GM23338 (cell line): ENCODE results near the gene FASTK. TPM values are rescaled to one million over a fixed set of nuclear protein-coding genes. Genes with fewer than 3 reads are reported as not detected.

Experiments used
- ATAC-seq: fragments of 200-7000 bp; cut with Tn5 transposase; 3 replicates; pipeline ENCODE4 v1.9.1; 2020
- DNase-seq: peaks from one replicate; pipeline ENCODE4 v3.0.0-alpha.2; 2015; ENCODE audit warnings: low spot score
- H2AFZ ChIP-seq: fragments of 200-600 bp; sonication (generic); 2 replicates; pipeline ENCODE4 v1.8.0; 2016; ENCODE audit warnings: antibody characterized with exemption, mild to moderate bottlenecking, moderate library complexity
- H3F3A ChIP-seq: fragments of 200-600 bp; sonication (generic); replicated peaks from 2 replicates; pipeline ENCODE4 v1.8.0; 2017; ENCODE audit warnings: antibody characterized with exemption, mixed run types, low read depth
- H3K27ac ChIP-seq: fragments of 200-600 bp; sonication (generic); 2 replicates; pipeline ENCODE4 v1.6.1; 2016; ENCODE audit warnings: low read depth
- H3K27me3 ChIP-seq: fragments of 200-600 bp; sonication (generic); 2 replicates; pipeline ENCODE4 v1.8.0; 2016; ENCODE audit warnings: mild to moderate bottlenecking, mixed run types, moderate library complexity; ENCODE audit not compliant: insufficient read depth
- H3K36me3 ChIP-seq: fragments of 200-600 bp; sonication (generic); 2 replicates; pipeline ENCODE4 v1.8.0; 2016; ENCODE audit warnings: mild to moderate bottlenecking; ENCODE audit not compliant: insufficient read depth
- H3K4me1 ChIP-seq: fragments of 200-600 bp; sonication (generic); 2 replicates; pipeline ENCODE4 v1.8.0; 2016; ENCODE audit warnings: mild to moderate bottlenecking, moderate library complexity; ENCODE audit not compliant: insufficient read depth
- H3K4me2 ChIP-seq: fragments of 200-600 bp; sonication (generic); 2 replicates; pipeline ENCODE4 v1.7.1; 2017; ENCODE audit warnings: mixed run types
- H3K4me3 ChIP-seq: fragments of 200-600 bp; sonication (generic); 2 replicates; pipeline ENCODE4 v1.6.1; 2016; ENCODE audit warnings: mixed run types
- H3K79me2 ChIP-seq: fragments of 200-600 bp; sonication (generic); replicated peaks from 2 replicates; pipeline ENCODE4 v1.8.0; 2017; ENCODE audit warnings: mild to moderate bottlenecking; ENCODE audit not compliant: insufficient read depth
- H3K9me2 ChIP-seq: fragments of 200-600 bp; sonication (generic); 2 replicates; pipeline ENCODE4 v1.8.0; 2017; ENCODE audit not compliant: insufficient read depth
- H4K20me1 ChIP-seq: fragments of 200-600 bp; sonication (generic); replicated peaks from 2 replicates; pipeline ENCODE4 v1.8.0; 2017; ENCODE audit warnings: mild to moderate bottlenecking; ENCODE audit not compliant: insufficient read depth
- H3K27ac Mint-ChIP-seq: 2 replicates; pipeline ENCODE4 v1.8.0; 2020; ENCODE audit warnings: inconsistent platforms, mild to moderate bottlenecking, moderate library complexity, mixed read lengths
- H3K27me3 Mint-ChIP-seq: 3 replicates; pipeline ENCODE4 v1.8.0; 2022; ENCODE audit warnings: low read depth, mild to moderate bottlenecking, moderate library complexity, mixed read lengths, inconsistent platforms; ENCODE audit not compliant: insufficient read depth, poor library complexity
- H3K36me3 Mint-ChIP-seq: 3 replicates; pipeline ENCODE4 v1.8.0; 2021; ENCODE audit warnings: low read depth, mild to moderate bottlenecking, inconsistent platforms, moderate library complexity, mixed read lengths
- H3K4me1 Mint-ChIP-seq: 3 replicates; pipeline ENCODE4 v1.8.0; 2020; ENCODE audit warnings: mild to moderate bottlenecking, inconsistent platforms, mixed read lengths
- H3K4me3 Mint-ChIP-seq: 3 replicates; pipeline ENCODE4 v1.8.0; 2021; ENCODE audit warnings: moderate library complexity, mild to moderate bottlenecking, inconsistent platforms, mixed read lengths
- H3K9me3 Mint-ChIP-seq: 3 replicates; pipeline ENCODE4 v1.8.0; 2020; ENCODE audit warnings: moderate library complexity, mild to moderate bottlenecking, inconsistent platforms, mixed read lengths
- CREB1 ChIP-seq: fragments of 250-450 bp; sonication (Bioruptor Pico); IDR thresholded peaks from 2 replicates; pipeline ENCODE4 v1.5.0; 2020; ENCODE audit warnings: low read depth, mild to moderate bottlenecking, moderate library complexity
- EZH2 ChIP-seq: fragments of 200-600 bp; sonication (generic); IDR thresholded peaks from one replicate; pipeline ENCODE4 v1.8.0; 2017; ENCODE audit warnings: antibody characterized with exemption, mild to moderate bottlenecking, low read depth; ENCODE audit not compliant: unreplicated experiment
- EZH2phosphoT487 ChIP-seq: fragments of 200-600 bp; sonication (generic); IDR thresholded peaks from one replicate; pipeline ENCODE4 v1.8.1; 2018; ENCODE audit warnings: antibody characterized with exemption; ENCODE audit not compliant: unreplicated experiment
- JUNB ChIP-seq: IDR thresholded peaks from one replicate; pipeline ENCODE4 v1.6.1; 2016; ENCODE audit warnings: antibody characterized with exemption; ENCODE audit not compliant: unreplicated experiment
- NANOG ChIP-seq: IDR thresholded peaks from 2 replicates; pipeline ENCODE4 v1.6.1; 2016; ENCODE audit warnings: antibody characterized with exemption, borderline replicate concordance
- POLR2AphosphoS5 ChIP-seq: IDR thresholded peaks from 2 replicates; pipeline ENCODE4 v1.6.1; 2016; ENCODE audit warnings: antibody characterized with exemption, low read depth
- STAT1 ChIP-seq: IDR thresholded peaks from one replicate; pipeline ENCODE4 v1.6.1; 2016; ENCODE audit warnings: antibody characterized with exemption; ENCODE audit not compliant: unreplicated experiment
- ZNF114 ChIP-seq: fragments of 250-450 bp; sonication (Bioruptor Pico); IDR thresholded peaks from 2 replicates; pipeline ENCODE4 v1.5.0; 2020; ENCODE audit warnings: mild to moderate bottlenecking, moderate library complexity
- ZNF331 ChIP-seq: fragments of 250-450 bp; sonication (Bioruptor Pico); IDR thresholded peaks from 2 replicates; pipeline ENCODE4 v1.5.0; 2020; ENCODE audit warnings: low read depth, mild to moderate bottlenecking, moderate library complexity
- polyA plus RNA-seq: library from polyadenylated mRNA; unstranded; fragments of >200 nt; fragmentation: Nextera tagmentation; extraction: Ambion mirVana; gene quantifications from 2 replicates; pipeline ENCODE4 v1.2.1, GENCODE V29; 2016
- total RNA-seq: library from RNA; depleted of rRNA; stranded (reverse); fragments of >200 nt; shearing (Covaris generic); gene quantifications from 2 replicates; pipeline ENCODE4 v1.2.3, GENCODE V29; 2014
- TF ChIP-seq, protein P1 (sequence below), 2 experiments: fragments of 200-600 bp in 1 of 2; sonication (generic) in 1 of 2; conservative IDR thresholded peaks; 2 replicates each; pipeline versions ENCODE4 v1.5.1 to v1.6.1; 2016 to 2017; ENCODE audit warnings: antibody characterized with exemption in 2 of 2, low read depth in 2 of 2, mild to moderate bottlenecking in 2 of 2, moderate library complexity in 1 of 2
- TF ChIP-seq, protein P2 (sequence below): IDR thresholded peaks from 2 replicates; pipeline ENCODE4 v1.6.1; 2016; ENCODE audit warnings: antibody characterized with exemption
- TF ChIP-seq, protein P3 (sequence below): fragments of 250-450 bp; sonication (Bioruptor Pico); IDR thresholded peaks from 2 replicates; pipeline ENCODE4 v1.5.0; 2020; ENCODE audit warnings: mild to moderate bottlenecking, moderate library complexity

FASTK gene
- total and polyA plus RNA-seq, 2 experiments from 2014 or later: 37.4 to 57.4 TPM

DNA sequence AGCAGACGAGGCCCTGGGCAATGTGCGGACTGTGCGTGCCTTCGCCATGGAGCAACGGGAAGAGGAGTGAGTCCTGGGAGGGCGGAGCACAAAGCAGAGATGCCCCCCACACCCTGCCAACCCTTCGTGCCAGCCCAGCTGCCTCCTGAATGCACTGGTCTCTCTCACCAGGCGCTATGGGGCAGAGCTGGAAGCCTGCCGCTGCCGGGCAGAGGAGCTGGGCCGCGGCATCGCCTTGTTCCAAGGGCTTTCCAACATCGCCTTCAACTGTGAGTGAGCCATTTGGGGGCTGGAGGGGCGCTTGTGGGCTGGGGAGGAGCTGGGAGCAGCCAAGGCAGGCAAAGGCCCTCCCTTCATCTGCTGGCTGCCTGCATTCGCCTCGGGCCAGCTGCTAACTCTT lies 44.7 kb downstream of the FASTK start (continued):
- TF ChIP-seq STAT1: no peak
- TF ChIP-seq ZNF331: no peak
- no peak for TF ChIP-seq POLR2AphosphoS5
- TF ChIP-seq EZH2phosphoT487: no peak
- TF ChIP-seq EZH2: no peak
- no peak for TF ChIP-seq JUNB

DNA sequence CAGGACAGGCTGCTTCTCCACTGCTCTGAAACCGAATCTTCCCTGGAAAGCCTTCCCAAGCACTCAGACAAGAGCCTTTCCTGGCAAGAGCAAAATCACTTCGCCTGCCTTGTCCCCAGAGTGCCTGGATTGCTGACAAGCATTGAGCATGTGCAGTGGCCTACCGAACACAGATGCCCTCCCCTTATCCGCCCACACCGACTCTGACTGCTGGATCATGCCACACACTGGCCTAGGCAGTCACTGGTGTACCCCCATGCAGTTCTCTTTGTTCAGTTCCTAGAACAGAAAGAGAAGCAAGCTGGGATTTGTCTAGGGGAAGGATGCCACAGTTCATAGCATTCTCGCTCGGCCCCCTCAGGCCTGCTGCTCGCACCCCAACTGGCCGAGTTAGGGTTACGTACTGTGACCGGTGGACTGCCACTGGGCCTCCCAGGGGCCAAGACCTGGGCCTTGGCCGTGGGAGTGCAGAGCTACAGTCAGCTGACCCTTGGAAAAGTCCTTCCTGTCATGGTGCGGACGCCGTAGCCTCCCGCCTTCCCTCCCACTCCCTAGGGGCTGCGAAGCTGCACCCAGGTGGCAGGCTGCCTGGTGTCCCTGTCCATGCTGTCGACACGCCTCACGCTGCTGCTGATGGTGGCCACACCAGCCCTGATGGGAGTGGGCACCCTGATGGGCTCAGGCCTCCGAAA lies 45.4 kb downstream of the FASTK start:
- H3K27ac Mint-ChIP-seq: no peak overlapping the region
- H3K36me3 ChIP-seq: no peaks in the 10 kb centered on the region
- TF ChIP-seq, protein P1, sequence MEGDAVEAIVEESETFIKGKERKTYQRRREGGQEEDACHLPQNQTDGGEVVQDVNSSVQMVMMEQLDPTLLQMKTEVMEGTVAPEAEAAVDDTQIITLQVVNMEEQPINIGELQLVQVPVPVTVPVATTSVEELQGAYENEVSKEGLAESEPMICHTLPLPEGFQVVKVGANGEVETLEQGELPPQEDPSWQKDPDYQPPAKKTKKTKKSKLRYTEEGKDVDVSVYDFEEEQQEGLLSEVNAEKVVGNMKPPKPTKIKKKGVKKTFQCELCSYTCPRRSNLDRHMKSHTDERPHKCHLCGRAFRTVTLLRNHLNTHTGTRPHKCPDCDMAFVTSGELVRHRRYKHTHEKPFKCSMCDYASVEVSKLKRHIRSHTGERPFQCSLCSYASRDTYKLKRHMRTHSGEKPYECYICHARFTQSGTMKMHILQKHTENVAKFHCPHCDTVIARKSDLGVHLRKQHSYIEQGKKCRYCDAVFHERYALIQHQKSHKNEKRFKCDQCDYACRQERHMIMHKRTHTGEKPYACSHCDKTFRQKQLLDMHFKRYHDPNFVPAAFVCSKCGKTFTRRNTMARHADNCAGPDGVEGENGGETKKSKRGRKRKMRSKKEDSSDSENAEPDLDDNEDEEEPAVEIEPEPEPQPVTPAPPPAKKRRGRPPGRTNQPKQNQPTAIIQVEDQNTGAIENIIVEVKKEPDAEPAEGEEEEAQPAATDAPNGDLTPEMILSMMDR (conservative IDR thresholded peaks at IDR 0.05; ENCODE audit: low read depth in 2 of 2): no peak
- TF ChIP-seq STAT1: no peak
- TF ChIP-seq, protein P2, sequence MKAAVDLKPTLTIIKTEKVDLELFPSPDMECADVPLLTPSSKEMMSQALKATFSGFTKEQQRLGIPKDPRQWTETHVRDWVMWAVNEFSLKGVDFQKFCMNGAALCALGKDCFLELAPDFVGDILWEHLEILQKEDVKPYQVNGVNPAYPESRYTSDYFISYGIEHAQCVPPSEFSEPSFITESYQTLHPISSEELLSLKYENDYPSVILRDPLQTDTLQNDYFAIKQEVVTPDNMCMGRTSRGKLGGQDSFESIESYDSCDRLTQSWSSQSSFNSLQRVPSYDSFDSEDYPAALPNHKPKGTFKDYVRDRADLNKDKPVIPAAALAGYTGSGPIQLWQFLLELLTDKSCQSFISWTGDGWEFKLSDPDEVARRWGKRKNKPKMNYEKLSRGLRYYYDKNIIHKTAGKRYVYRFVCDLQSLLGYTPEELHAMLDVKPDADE: no peak
- TF ChIP-seq, protein P3, sequence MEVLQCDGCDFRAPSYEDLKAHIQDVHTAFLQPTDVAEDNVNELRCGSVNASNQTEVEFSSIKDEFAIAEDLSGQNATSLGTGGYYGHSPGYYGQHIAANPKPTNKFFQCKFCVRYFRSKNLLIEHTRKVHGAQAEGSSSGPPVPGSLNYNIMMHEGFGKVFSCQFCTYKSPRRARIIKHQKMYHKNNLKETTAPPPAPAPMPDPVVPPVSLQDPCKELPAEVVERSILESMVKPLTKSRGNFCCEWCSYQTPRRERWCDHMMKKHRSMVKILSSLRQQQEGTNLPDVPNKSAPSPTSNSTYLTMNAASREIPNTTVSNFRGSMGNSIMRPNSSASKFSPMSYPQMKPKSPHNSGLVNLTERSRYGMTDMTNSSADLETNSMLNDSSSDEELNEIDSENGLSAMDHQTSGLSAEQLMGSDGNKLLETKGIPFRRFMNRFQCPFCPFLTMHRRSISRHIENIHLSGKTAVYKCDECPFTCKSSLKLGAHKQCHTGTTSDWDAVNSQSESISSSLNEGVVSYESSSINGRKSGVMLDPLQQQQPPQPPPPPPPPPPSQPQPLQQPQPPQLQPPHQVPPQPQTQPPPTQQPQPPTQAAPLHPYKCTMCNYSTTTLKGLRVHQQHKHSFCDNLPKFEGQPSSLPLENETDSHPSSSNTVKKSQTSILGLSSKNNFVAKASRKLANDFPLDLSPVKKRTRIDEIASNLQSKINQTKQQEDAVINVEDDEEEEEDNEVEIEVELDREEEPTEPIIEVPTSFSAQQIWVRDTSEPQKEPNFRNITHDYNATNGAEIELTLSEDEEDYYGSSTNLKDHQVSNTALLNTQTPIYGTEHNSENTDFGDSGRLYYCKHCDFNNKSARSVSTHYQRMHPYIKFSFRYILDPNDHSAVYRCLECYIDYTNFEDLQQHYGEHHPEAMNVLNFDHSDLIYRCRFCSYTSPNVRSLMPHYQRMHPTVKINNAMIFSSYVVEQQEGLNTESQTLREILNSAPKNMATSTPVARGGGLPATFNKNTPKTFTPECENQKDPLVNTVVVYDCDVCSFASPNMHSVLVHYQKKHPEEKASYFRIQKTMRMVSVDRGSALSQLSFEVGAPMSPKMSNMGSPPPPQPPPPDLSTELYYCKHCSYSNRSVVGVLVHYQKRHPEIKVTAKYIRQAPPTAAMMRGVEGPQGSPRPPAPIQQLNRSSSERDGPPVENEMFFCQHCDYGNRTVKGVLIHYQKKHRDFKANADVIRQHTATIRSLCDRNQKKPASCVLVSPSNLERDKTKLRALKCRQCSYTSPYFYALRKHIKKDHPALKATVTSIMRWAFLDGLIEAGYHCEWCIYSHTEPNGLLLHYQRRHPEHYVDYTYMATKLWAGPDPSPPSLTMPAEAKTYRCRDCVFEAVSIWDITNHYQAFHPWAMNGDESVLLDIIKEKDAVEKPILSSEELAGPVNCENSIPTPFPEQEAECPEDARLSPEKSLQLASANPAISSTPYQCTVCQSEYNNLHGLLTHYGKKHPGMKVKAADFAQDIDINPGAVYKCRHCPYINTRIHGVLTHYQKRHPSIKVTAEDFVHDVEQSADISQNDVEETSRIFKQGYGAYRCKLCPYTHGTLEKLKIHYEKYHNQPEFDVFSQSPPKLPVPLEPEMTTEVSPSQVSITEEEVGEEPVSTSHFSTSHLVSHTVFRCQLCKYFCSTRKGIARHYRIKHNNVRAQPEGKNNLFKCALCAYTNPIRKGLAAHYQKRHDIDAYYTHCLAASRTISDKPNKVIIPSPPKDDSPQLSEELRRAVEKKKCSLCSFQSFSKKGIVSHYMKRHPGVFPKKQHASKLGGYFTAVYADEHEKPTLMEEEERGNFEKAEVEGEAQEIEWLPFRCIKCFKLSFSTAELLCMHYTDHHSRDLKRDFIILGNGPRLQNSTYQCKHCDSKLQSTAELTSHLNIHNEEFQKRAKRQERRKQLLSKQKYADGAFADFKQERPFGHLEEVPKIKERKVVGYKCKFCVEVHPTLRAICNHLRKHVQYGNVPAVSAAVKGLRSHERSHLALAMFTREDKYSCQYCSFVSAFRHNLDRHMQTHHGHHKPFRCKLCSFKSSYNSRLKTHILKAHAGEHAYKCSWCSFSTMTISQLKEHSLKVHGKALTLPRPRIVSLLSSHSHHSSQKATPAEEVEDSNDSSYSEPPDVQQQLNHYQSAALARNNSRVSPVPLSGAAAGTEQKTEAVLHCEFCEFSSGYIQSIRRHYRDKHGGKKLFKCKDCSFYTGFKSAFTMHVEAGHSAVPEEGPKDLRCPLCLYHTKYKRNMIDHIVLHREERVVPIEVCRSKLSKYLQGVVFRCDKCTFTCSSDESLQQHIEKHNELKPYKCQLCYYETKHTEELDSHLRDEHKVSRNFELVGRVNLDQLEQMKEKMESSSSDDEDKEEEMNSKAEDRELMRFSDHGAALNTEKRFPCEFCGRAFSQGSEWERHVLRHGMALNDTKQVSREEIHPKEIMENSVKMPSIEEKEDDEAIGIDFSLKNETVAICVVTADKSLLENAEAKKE (CRISPR knock-in tag): no peak
- no peak for TF ChIP-seq EZH2phosphoT487
- no peak for TF ChIP-seq ZNF114 (CRISPR knock-in tag)
- no peak for TF ChIP-seq NANOG
- no peak for TF ChIP-seq CREB1 (CRISPR knock-in tag)
- TF ChIP-seq JUNB: no peak
- no peak for TF ChIP-seq ZNF331
- TF ChIP-seq POLR2AphosphoS5: no peak
- TF ChIP-seq EZH2: no peak

More for the DNA sequence above, 45.4 kb downstream of the FASTK start:
- ATAC-seq (no peak), DNase-seq (no peak)
- no peaks in the 10 kb centered on the region for H3K4me1 ChIP-seq
- no peak overlapping the region for H3K4me3 ChIP-seq
- H4K20me1 ChIP-seq: no peaks in the 10 kb centered on the region; the same call in 1 of the 2 replicates
- no peak overlapping the region for H2AFZ ChIP-seq
- peaks cover 2% of the 10 kb centered on the region; the same call in 1 of the 3 replicates for H3K4me1 Mint-ChIP-seq
- H3K79me2 ChIP-seq: no peaks in the 10 kb centered on the region
- peaks cover 15% of the 10 kb centered on the region for H3K27me3 Mint-ChIP-seq
- no peaks in the 10 kb centered on the region for H3K9me3 Mint-ChIP-seq
- H3K27me3 ChIP-seq: no peaks in the 10 kb centered on the region
- 0 out of 3 replicates have a peak, but pooled peaks cover 6% of the 10 kb centered on the region for H3K36me3 Mint-ChIP-seq
- no peak overlapping the region for H3K27ac ChIP-seq
- H3K4me2 ChIP-seq: no peak overlapping the region
- no peak overlapping the region for H3K4me3 Mint-ChIP-seq
- H3K9me2 ChIP-seq: no peaks in the 10 kb centered on the region
- H3F3A ChIP-seq: no peaks in the 10 kb centered on the region
